Bladder microvascular endothelial cell (primary cell): ENCODE measurements around the gene SERPINE3. TPM values are rescaled to one million over a fixed set of nuclear protein-coding genes. Genes with fewer than 3 reads are reported as not detected.

Source experiments
- total RNA-seq: library from RNA; depleted of rRNA; stranded (reverse); fragments of >200 nt; gene quantifications from 2 replicates; pipeline ENCODE4 v1.2.3, GENCODE V29; 2014

SERPINE3 gene
- total RNA-seq, result not detected in 2 replicates

DNA sequence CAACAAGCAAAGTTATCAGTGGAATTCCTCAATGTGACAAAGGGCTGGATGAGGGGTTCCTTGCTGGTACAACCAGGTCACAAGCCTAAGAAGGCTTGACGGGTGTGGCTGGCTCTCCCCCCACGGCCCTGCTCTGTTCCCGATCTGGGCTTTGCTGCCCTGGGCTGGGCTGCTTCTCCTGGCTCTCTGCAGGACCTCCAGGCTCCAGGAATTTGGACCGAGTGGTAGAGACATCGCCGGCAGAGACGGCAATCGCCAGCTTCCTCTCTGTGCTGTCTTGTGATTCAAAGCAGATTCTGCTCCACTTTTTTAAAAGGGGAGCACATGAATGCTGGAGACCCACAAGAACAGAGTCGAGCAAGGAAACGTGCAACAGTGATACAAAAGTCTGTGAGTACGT, at the start of gene SERPINE3:
SERPINE3 (plus strand) TSS at position 338 of the 400 bp plus-strand sequence. CDS start 1,401 bp downstream, outside the sequence.

Other genes with a start within 250 kb of the SERPINE3 start
- not detected in 2 replicates for gene C13orf42, start 228.4 kb upstream of the SERPINE3 start, total RNA-seq
- gene FAM124A, start 117.3 kb upstream of the SERPINE3 start, total RNA-seq, result 4.9 and 6.8 TPM in 2 replicates
- 24.4 and 60.5 TPM in 2 replicates for gene INTS6, start 113.3 kb downstream of the SERPINE3 start, total RNA-seq
- gene WDFY2, start 244.8 kb downstream of the SERPINE3 start, total RNA-seq, result 2.4 and 6.6 TPM in 2 replicates